ENCODE measurements around the gene RAB20. TPM values are rescaled to one million over a fixed set of nuclear protein-coding genes. Genes with fewer than 3 reads are reported as not detected.

The RAB20 gene
- total and polyA plus RNA-seq, 10 of the 15 experiments (the other 5 are each of a cell fraction or from before 2014, with no cell fraction given): 0.48 to 33.1 (median 9.6) TPM

- in situ Hi-C loops (cut with MboI) (no loop called here), intact Hi-C loops (cut with micrococcal nuclease; ENCODE audit: unreplicated experiment) (loop anchor here (10.0 kb wide), 1 partner anchor 1393 kb away; no protein-coding TSS in a partner anchor)
- H3K4me1 ChIP-seq (ENCODE audit: control insufficient read depth, insufficient read depth, low read length): peaks cover under 1% of the 10 kb centered on the region
- no peaks in the 10 kb centered on the region; a peak in 1 of 4 replicates for H3K36me3 ChIP-seq (ENCODE audit: control insufficient read depth in 2 of 2, insufficient read depth in 2 of 2, low read length in 1 of 2)
- H3K27ac ChIP-seq (ENCODE audit: control insufficient read depth, insufficient read depth): no peak overlapping the region
- no peaks in the 10 kb centered on the region for H3K27me3 ChIP-seq (replicated peaks in 1 of 2; ENCODE audit: control insufficient read depth in 2 of 2, insufficient read depth in 2 of 2, low read length in 1 of 2)
- ChIA-PET POLR2A (no interaction called here), CTCF (interaction anchor here (3.3 kb wide), 1 partner anchor 102 kb away, joined by 18 read pairs; no protein-coding TSS in a partner anchor), SMC1A (ENCODE audit: uncharacterized antibody, unreplicated experiment) (no interaction called here), RAD21 (ENCODE audit: unreplicated experiment) (interaction anchor here (1.3 to 1.4 kb wide), 2 partner anchors 20 to 102 kb away, joined by 3 to 5 read pairs; no protein-coding TSS in a partner anchor)
- H3K4me3 ChIP-seq: no peak overlapping the region
- FAIRE-seq: no peak
- H3K9me3 ChIP-seq (replicated peaks; ENCODE audit: control insufficient read depth, insufficient read depth, low read length): no peaks in the 10 kb centered on the region; the same call in 2 of the 3 replicates
- no peak for ATAC-seq
- TF ChIP-seq SMAD5 (IDR thresholded peaks at IDR 0.05; ENCODE audit: low read depth) (no peak), SP1 (IDR thresholded peaks at IDR 0.05; ENCODE audit: low read depth, low read length) (no peak), ZNF24 (IDR thresholded peaks at IDR 0.05) (no peak), TCF7 (IDR thresholded peaks at IDR 0.05; ENCODE audit: borderline replicate concordance) (no peak), POLR2A (IDR thresholded peaks at IDR 0.05; ENCODE audit: low read depth, low read length) (no peak), KLF5 (IDR thresholded peaks at IDR 0.05; ENCODE audit: partially characterized antibody) (no peak)
- no peak overlapping the region for H3K9ac ChIP-seq (ENCODE audit: control insufficient read depth, insufficient read depth, low read length)
- WGBS (ENCODE audit: insufficient coverage, insufficient replicate concordance, low lambda C conversion rate, missing lambda C conversion rate): 81% methylated on average over 23 of the region's 23 CpGs
- H3K4me2 ChIP-seq (ENCODE audit: control insufficient read depth, insufficient read depth): no peak overlapping the region
- no peak for DNase-seq (ENCODE audit: low read depth, low spot score)
- no peak overlapping the region for H2AFZ ChIP-seq (ENCODE audit: control insufficient read depth, low read depth, low read length)
- BruUV-seq (replicated peaks): no TSS peak
- peaks cover 4% of the 10 kb centered on the region; the same call in 1 of the 2 replicates for H3K79me2 ChIP-seq (ENCODE audit: control insufficient read depth, insufficient read depth, low read length)
- H4K20me1 ChIP-seq (ENCODE audit: control insufficient read depth, insufficient read depth): no peaks in the 10 kb centered on the region; the same call in 1 of the 2 replicates
These were observed 3.8 kb downstream of the RAB20 start for GRCh38 chr13:110557610-110558305.

GRCh38 chr13:110557082-110557481 lies 4.4 kb downstream of the RAB20 start:
- Histone ChIP-seq H3K4me1 (ENCODE audit: control insufficient read depth, insufficient read depth, low read length) (no peaks in the 10 kb centered on the region; the same call in 1 of the 2 replicates), H3K79me2 (ENCODE audit: control insufficient read depth, insufficient read depth, low read length) (peaks cover 4% of the 10 kb centered on the region; the same call in 1 of the 2 replicates), H3K9ac (ENCODE audit: control insufficient read depth, insufficient read depth, low read length) (no peak overlapping the region), H3K9me3 (replicated peaks; ENCODE audit: control insufficient read depth, insufficient read depth, low read length) (no peaks in the 10 kb centered on the region; the same call in 2 of the 3 replicates), H3K4me2 (ENCODE audit: control insufficient read depth, insufficient read depth) (no peak overlapping the region), H3K27me3 (replicated peaks in 1 of 2; ENCODE audit: control insufficient read depth in 2 of 2, insufficient read depth in 2 of 2, low read length in 1 of 2) (no peaks in the 10 kb centered on the region), H3K36me3 (ENCODE audit: control insufficient read depth in 2 of 2, insufficient read depth in 2 of 2, low read length in 1 of 2) (no peaks in the 10 kb centered on the region; a peak in 1 of 4 replicates), H2AFZ (ENCODE audit: control insufficient read depth, low read depth, low read length) (no peak overlapping the region), H4K20me1 (ENCODE audit: control insufficient read depth, insufficient read depth) (no peaks in the 10 kb centered on the region; the same call in 1 of the 2 replicates), H3K27ac (ENCODE audit: control insufficient read depth, insufficient read depth) (no peak overlapping the region), H3K4me3 (no peak overlapping the region)
- DNase-seq (ENCODE audit: low read depth, low spot score) (no peak), ATAC-seq (no peak), FAIRE-seq (no peak)
- POLR2A ChIA-PET: interaction anchor here (1.1 kb wide), 1 partner anchor 25 kb away, joined by 4 read pairs; no protein-coding TSS in a partner anchor
- BruUV-seq (replicated peaks): no TSS peak
- RAD21 ChIA-PET (ENCODE audit: unreplicated experiment): interaction anchor here (1.3 to 1.4 kb wide), 3 partner anchors 19 to 101 kb away, joined by 3 to 5 read pairs (median 3); no protein-coding TSS in a partner anchor
- in situ Hi-C loops (cut with MboI) (no loop called here), intact Hi-C loops (cut with micrococcal nuclease; ENCODE audit: unreplicated experiment) (loop anchor here (10.0 kb wide), 1 partner anchor 1392 kb away; no protein-coding TSS in a partner anchor)
- CTCF ChIA-PET: interaction anchor here (1.5 to 3.3 kb wide), 2 partner anchors 31 to 101 kb away, joined by 4 to 18 read pairs; no protein-coding TSS in a partner anchor
- 66% methylated on average over 5 of the region's 5 CpGs for WGBS (ENCODE audit: insufficient coverage, insufficient replicate concordance, low lambda C conversion rate, missing lambda C conversion rate)
- TF ChIP-seq MXI1 (IDR thresholded peaks at IDR 0.05; ENCODE audit: low read depth, low read length) (no peak), KLF5 (IDR thresholded peaks at IDR 0.05; ENCODE audit: partially characterized antibody) (no peak), EED (IDR thresholded peaks at IDR 0.05; ENCODE audit: low read depth) (no peak), E2F8 (IDR thresholded peaks at IDR 0.05; ENCODE audit: low read depth, partially characterized antibody) (no peak), BCL3 (IDR thresholded peaks at IDR 0.05; ENCODE audit: borderline replicate concordance, insufficient read depth, low read depth, low read length, poor library complexity, severe bottlenecking) (no peak), RBBP5 (conservative IDR thresholded peaks at IDR 0.05) (no peak)
- SMC1A ChIA-PET (ENCODE audit: uncharacterized antibody, unreplicated experiment): interaction anchor here (1.3 kb wide), 1 partner anchor 94 kb away, joined by 3 read pairs; no protein-coding TSS in a partner anchor
